Lower leg skin (tissue), 3 donors: ENCODE measurements around the gene ADGRG6.

Experiments
- CTCF ChIP-seq, 3 donors: fragments of 450-650 bp; IDR thresholded peaks; one replicate each; pipeline ENCODE4 v1.5.1; 2016; ENCODE audit warnings: antibody characterized with exemption in 3 of 3, mild to moderate bottlenecking in 3 of 3, moderate library complexity in 2 of 3
- POLR2A ChIP-seq, 2 donors: fragments of 450-650 bp; IDR thresholded peaks; one replicate each; pipeline ENCODE4 v1.6.1; 2016 to 2017; ENCODE audit warnings: antibody characterized with exemption in 2 of 2, mild to moderate bottlenecking in 1 of 2, moderate library complexity in 1 of 2

- TF ChIP-seq CTCF (IDR thresholded peaks at IDR 0.05) (no peak), POLR2A (IDR thresholded peaks at IDR 0.05) (no peak)
Observed at GRCh38 chr6:142356201-142356883, 54.5 kb downstream of the ADGRG6 start.
